ENCODE data around the gene TARS3.

TARS3 gene

GRCh38 chr15:101641129-101641764, 83.0 kb downstream of the TARS3 start:
- Histone ChIP-seq H3K36me3 (peaks cover 59% of the 10 kb centered on the region), H3K27ac (no peak overlapping the region)
- DNase-seq = peak; percentile 60

GRCh38 chr15:101639667-101640066, 84.6 kb downstream of the TARS3 start:
- H3K9me3 ChIP-seq (ENCODE audit: severe bottlenecking) = peaks cover 3% of the 10 kb centered on the region
- TF ChIP-seq CTCF (IDR thresholded peaks at IDR 0.05; ENCODE audit: low read depth, low read length) = no peak
- H3K36me3 ChIP-seq = peaks cover 45% of the 10 kb centered on the region
- H3K27me3 ChIP-seq (ENCODE audit: insufficient read depth, low read depth, severe bottlenecking) = no peaks in the 10 kb centered on the region
- no peak overlapping the region for H3K4me3 ChIP-seq (ENCODE audit: low read depth, low read length)
- no peak for DNase-seq
- H3K27ac ChIP-seq = no peak overlapping the region

More at GRCh38 chr15:101641129-101641764, 83.0 kb downstream of the TARS3 start:
- TF ChIP-seq CTCF (IDR thresholded peaks at IDR 0.05; ENCODE audit: low read depth, low read length) = peak; percentile 78
- H3K27me3 ChIP-seq (ENCODE audit: insufficient read depth, low read depth, severe bottlenecking) = no peaks in the 10 kb centered on the region
- H3K9me3 ChIP-seq (ENCODE audit: severe bottlenecking) = peaks cover 3% of the 10 kb centered on the region
- no peak overlapping the region for H3K4me3 ChIP-seq (ENCODE audit: low read depth, low read length)

- Histone ChIP-seq H3K9me3 (ENCODE audit: severe bottlenecking) (peaks cover 3% of the 10 kb centered on the region), H3K36me3 (peaks cover 31% of the 10 kb centered on the region), H3K27ac (no peak overlapping the region), H3K4me3 (ENCODE audit: low read depth, low read length) (no peak overlapping the region), H3K27me3 (ENCODE audit: insufficient read depth, low read depth, severe bottlenecking) (no peaks in the 10 kb centered on the region)
- DNase-seq = no peak
- TF ChIP-seq CTCF (IDR thresholded peaks at IDR 0.05; ENCODE audit: low read depth, low read length) = no peak
These were observed 86.4 kb downstream of the TARS3 start for GRCh38 chr15:101637919-101638318.

GRCh38 chr15:101637516-101637915, 86.8 kb downstream of the TARS3 start:
- H3K27ac ChIP-seq = no peak overlapping the region
- no peak overlapping the region for H3K4me3 ChIP-seq (ENCODE audit: low read depth, low read length)
- TF ChIP-seq CTCF (IDR thresholded peaks at IDR 0.05; ENCODE audit: low read depth, low read length) = no peak
- peaks cover 3% of the 10 kb centered on the region for H3K9me3 ChIP-seq (ENCODE audit: severe bottlenecking)
- peaks cover 27% of the 10 kb centered on the region for H3K36me3 ChIP-seq
- DNase-seq = no peak
- H3K27me3 ChIP-seq (ENCODE audit: insufficient read depth, low read depth, severe bottlenecking) = no peaks in the 10 kb centered on the region

- H3K4me3 ChIP-seq (ENCODE audit: low read depth, low read length) = no peak overlapping the region
- H3K27ac ChIP-seq = no peak overlapping the region
- no peak for DNase-seq
- peaks cover 3% of the 10 kb centered on the region for H3K9me3 ChIP-seq (ENCODE audit: severe bottlenecking)
- peaks cover 24% of the 10 kb centered on the region for H3K36me3 ChIP-seq
- TF ChIP-seq CTCF (IDR thresholded peaks at IDR 0.05; ENCODE audit: low read depth, low read length) = no peak
- no peaks in the 10 kb centered on the region for H3K27me3 ChIP-seq (ENCODE audit: insufficient read depth, low read depth, severe bottlenecking)
These were observed 87.2 kb downstream of the TARS3 start for GRCh38 chr15:101637038-101637437.

Data from WERI-Rb-1 (cell line).